ENCODE measurements around the gene IGSF11.
A peak's percentile ranks its signal among the peaks of the same experiment; 100 is the strongest.
"Not testable (repeated sequence)": the region's sequence is repeated elsewhere in the genome, so short reads cannot be mapped to it uniquely, and the experiment has no call there.

The IGSF11 gene

DNA sequence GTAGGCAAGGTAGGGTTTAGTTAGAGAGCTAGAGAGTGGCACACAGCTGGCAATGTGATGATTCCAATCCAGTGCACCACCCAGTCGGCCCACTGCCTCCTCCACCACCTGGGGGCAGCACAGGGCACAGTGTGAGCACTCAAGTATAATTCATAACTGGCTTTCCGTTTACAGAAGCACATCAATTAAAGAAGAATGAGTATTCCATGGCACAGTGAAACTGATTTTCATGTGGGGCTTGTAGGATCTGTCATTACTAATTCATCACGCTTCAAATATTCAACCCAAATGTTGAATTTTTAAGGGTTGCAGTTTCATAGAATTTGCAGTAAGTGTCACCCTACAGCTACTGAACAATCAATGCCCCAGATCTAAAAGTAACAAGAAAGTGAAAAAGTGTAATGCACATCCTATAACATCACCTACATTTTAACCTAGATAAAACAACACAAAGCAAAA lies 149.9 kb downstream of the IGSF11 start:
- DNase-seq (ENCODE audit: low read depth): peak; percentile 46

DNA sequence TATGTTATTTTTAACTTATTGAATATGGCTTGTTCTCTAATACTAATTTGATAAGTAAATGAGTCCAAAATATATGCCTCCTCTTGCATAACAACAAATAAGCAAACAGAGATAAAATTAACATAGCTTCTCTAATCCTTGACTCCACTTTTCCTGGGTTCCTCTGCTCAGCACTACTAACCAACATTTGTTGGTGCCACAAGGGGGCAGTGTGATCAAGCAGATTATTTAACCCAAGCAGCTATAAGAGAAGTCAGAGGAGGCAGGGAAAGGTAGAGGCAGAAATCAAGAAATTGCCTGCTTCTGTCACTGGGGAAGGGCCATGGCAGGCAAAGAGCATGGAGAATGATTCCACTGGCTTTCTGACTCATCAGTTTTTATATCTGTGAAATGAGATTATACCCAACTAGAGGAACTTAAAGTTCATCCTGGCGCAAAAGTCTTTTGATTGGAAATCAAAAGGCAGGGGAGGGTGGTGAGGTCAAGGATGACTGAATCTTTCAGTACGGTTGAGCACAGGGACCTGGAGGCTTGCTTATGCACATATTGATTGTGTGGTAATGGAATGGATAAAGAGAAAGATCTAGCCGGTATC lies 152.2 kb downstream of the IGSF11 start:
- DNase-seq (ENCODE audit: low read depth): peak; percentile 63

DNA sequence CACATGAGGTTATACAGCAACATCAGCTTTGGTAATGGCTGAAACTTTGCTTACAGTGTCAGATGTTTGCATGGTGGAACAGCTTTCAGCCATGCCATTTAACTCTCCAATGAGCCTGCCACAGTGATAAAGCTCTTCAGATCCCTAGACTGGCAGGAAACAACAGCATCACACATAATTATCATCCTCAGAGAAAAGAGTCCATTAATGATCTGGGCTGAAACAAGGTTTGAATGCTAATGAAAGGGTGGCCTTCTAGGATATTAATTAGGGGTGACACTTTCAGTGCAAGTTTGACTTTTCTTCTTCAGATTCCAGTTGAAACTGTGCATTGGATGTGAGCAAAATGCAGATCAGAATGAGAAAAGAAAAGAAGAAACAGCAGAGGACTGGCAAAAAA lies 166.6 kb downstream of the IGSF11 start:
- DNase-seq (ENCODE audit: low read depth): no peak

DNA sequence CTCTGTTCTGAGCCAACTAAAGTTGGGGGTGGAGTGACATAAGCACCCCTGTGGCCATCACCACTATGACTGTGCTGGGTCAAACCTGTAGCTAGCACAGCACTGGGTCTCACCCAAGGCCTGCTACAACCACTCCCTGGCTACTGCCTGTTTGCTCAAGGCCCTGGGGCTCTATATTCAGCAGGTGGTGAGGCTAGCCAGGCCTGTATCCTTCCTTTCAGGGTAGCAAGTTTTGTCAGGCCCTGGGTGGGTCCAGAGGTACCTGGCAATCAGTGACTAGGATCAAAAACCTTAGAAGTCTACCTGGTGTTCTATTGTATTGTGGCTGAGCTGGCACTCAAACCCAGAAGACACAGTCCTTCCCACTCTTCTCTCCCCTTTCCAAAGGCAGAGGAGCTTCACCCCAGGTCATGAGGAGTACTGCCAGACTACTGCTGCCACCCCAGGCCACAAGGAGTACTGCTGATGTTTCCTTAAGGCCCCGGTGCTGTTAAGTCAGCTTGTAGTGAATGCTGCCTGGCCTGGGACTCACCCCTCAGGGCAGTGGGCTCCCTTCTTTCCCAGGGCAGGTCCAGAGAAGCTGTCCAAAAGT lies 170.8 kb downstream of the IGSF11 start:
- no peak for DNase-seq (ENCODE audit: low read depth)

DNA sequence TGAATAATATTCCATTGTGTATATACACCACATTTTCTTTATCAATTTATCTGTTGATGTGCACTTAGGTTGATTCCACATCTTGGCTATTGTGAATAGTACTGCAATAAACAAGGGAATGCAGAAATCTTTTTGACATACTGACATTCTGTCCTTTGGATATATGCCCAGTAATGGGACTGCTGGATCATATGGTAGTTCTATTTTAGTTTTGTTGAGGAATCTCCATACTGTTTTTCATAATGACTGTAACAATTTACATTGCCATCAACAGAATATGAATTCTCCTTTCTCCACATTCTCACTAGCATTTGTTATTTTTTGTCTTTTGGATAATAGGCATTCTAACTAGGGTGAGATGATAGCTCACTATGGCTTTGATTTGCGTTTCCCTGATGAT lies 174.7 kb downstream of the IGSF11 start:
- DNase-seq (ENCODE audit: low read depth): no peak

GRCh38 chr3:118851466-118852193 lies 183.0 kb downstream of the IGSF11 start:
- not testable (repeated sequence) for DNase-seq (ENCODE audit: low read depth)

DNA sequence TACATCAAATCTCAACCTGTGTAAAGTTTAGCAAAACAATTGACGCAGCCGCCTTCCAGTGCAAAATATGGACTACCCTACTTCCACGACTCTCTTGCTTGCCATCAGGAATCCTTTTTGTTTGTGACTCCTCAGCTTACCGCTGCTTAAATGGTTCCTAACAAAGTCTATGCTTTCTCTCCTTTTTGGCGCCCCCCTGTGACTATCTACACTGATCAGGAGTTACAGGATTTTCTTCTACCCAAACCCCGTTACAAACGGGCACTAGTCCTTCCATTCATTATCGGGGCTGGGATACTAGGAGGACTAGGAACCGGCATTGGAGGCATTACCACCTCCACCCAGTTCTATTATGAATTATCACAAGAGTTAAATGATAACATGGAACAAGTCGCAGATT lies 184.0 kb downstream of the IGSF11 start:
- no peak for DNase-seq (ENCODE audit: low read depth)
